Transverse colon (tissue), 4 donors: ENCODE results near the gene MEF2B. TPM values are rescaled to one million over a fixed set of nuclear protein-coding genes. Genes with fewer than 3 reads are reported as not detected.

Experiments used
- DNase-seq: peaks from one replicate; pipeline ENCODE4 v3.0.0-alpha.2; 2019
- H3K27ac ChIP-seq, 4 donors: fragments of 200-600 bp; sonication (generic); 2 replicates each; pipeline ENCODE4 v1.5.1; 2016 to 2018; ENCODE audit warnings: inconsistent platforms in 4 of 4
- H3K27me3 ChIP-seq: fragments of 200-600 bp; sonication (generic); 2 replicates; pipeline ENCODE4 v1.5.1; 2017; ENCODE audit warnings: inconsistent platforms
- H3K36me3 ChIP-seq, 4 donors: fragments of 200-600 bp; sonication (generic); 2 replicates each; pipeline ENCODE4 v1.5.1; 2017 to 2019; ENCODE audit warnings: inconsistent platforms in 4 of 4
- H3K4me1 ChIP-seq, 4 donors: fragments of 200-600 bp; sonication (generic); 2 replicates each; pipeline ENCODE4 v1.5.1; 2017 to 2020; ENCODE audit warnings: inconsistent platforms in 4 of 4
- H3K4me3 ChIP-seq, 4 donors: fragments of 200-600 bp; sonication (generic); 1 replicate in 1 of 4; 2 replicates in 3 of 4; pipeline versions ENCODE4 v1.5.1 to v1.6.1; 2017 to 2019; ENCODE audit warnings: inconsistent platforms in 4 of 4
- H3K9me3 ChIP-seq, 2 donors: fragments of 200-600 bp; sonication (generic); 2 replicates each; pipeline ENCODE4 v1.5.1; 2017 to 2019; ENCODE audit warnings: inconsistent platforms in 2 of 2
- CTCF ChIP-seq, 5 experiments: fragments of 200-600 bp in 3 of 5; fragments of 450-650 bp in 2 of 5; sonication (generic) in 3 of 5; IDR thresholded peaks; 1 replicate in 2 of 5; 2 replicates in 3 of 5; pipeline ENCODE4 v1.5.1; 2016 to 2017; ENCODE audit warnings: antibody characterized with exemption in 5 of 5, inconsistent platforms in 3 of 5, mild to moderate bottlenecking in 2 of 5, moderate library complexity in 1 of 5
- EP300 ChIP-seq: sonication (generic); formaldehyde crosslinking; IDR thresholded peaks from one replicate; pipeline ENCODE4 v1.6.1; 2017; ENCODE audit warnings: antibody characterized with exemption, low read depth
- POLR2A ChIP-seq: fragments of 450-650 bp; IDR thresholded peaks from one replicate; pipeline ENCODE4 v1.6.1; 2016; ENCODE audit warnings: antibody characterized with exemption, mild to moderate bottlenecking, moderate library complexity
- POLR2AphosphoS5 ChIP-seq, 3 donors: sonication (generic); formaldehyde crosslinking; IDR thresholded peaks; one replicate each; pipeline ENCODE4 v1.6.1; 2016; ENCODE audit warnings: antibody characterized with exemption in 3 of 3
- WGBS, 2 donors: methylation state at CpG; one replicate each; pipeline ENCODE4 v1.1.5; 2018; ENCODE audit warnings: low coverage in 1 of 2; 5-methylcytosine and 5-hydroxymethylcytosine counted together
- in situ Hi-C, 4 donors: fragments of 200-750 bp; cut with MboI; loops; one replicate each; pipeline versions ENCODE4 v1.15.0 to v1.15.1; 2017; ENCODE audit warnings: low sequenced_read_pairs in 3 of 4, low pct_ligation_motif_present in 1 of 4, low pct_unique_long_range_greater_than_20kb in 1 of 4
- intact Hi-C: fragments of 100-400 bp; cut with DNase I; formaldehyde crosslinking; loops from one replicate; pipeline ENCODE4 v1.15.1; 2023; ENCODE audit warnings: low total_unique reads
- total RNA-seq, 4 donors: library from RNA; depleted of rRNA; stranded (reverse); fragments of >200 nt; gene quantifications; one replicate each; pipeline ENCODE4 v1.1.0, GENCODE V29; 2016

The MEF2B gene
- total RNA-seq, 4 donors from 2014 or later = 0.95 TPM; not detected in 3

- in situ Hi-C loops = no loop called here
- TF ChIP-seq POLR2A = no peak
- TF ChIP-seq EP300 = no peak
- TF ChIP-seq POLR2AphosphoS5 (IDR thresholded peaks at IDR 0.05) = no peak
- no peak for TF ChIP-seq CTCF (IDR thresholded peaks at IDR 0.05)
- Histone ChIP-seq H3K4me3 (no peak overlapping the region), H3K27ac (no peak overlapping the region), H3K9me3 (peaks cover 0 to 8% of the 10 kb centered on the region in 2 donors), H3K27me3 (no peaks in the 10 kb centered on the region), H3K36me3 (peaks cover 0 to 9% (median 0%) of the 10 kb centered on the region in 4 donors), H3K4me1 (no peaks in the 10 kb centered on the region)
- intact Hi-C loops = no loop called here
- no peak for DNase-seq
- 92 to 95% methylated on average over 5 to 6 of the region's 6 CpGs for WGBS, 2 donors
These were observed 44.0 kb downstream of the MEF2B start for GRCh38 chr19:19126102-19126501.

- H3K9me3 ChIP-seq = peaks cover 0 to 8% of the 10 kb centered on the region in 2 donors
- no peaks in the 10 kb centered on the region for H3K4me1 ChIP-seq
- intact Hi-C loops = no loop called here
- no peaks in the 10 kb centered on the region for H3K27me3 ChIP-seq
- no peak for TF ChIP-seq CTCF (IDR thresholded peaks at IDR 0.05)
- no peak for TF ChIP-seq POLR2A
- H3K4me3 ChIP-seq = no peak overlapping the region
- DNase-seq = no peak
- H3K27ac ChIP-seq = no peak overlapping the region
- peaks cover 0 to 9% (median 0%) of the 10 kb centered on the region in 4 donors for H3K36me3 ChIP-seq
- in situ Hi-C loops = no loop called here
These were observed 46.7 kb downstream of the MEF2B start for GRCh38 chr19:19123386-19123785.

DNA sequence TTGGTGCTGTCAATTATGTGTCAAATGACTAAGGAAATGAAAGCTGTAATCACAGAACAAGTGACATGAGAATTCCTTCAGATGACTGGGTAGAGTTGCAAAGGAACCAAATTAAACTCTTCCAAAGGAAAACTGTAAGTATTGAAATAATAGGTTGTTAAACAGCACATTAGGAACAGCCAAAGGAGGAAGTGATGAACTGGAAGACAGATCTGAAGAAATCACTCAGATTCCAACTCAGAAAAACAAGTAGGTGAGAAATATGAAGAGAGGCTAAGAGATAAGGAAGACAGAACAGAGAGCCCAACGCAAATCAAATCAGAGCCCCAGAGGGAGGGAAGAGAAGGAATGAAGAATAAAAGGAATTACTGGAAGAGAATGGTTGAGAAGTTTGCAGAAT is 47.2 kb downstream of the MEF2B start:
- no peak overlapping the region for H3K4me3 ChIP-seq
- no peaks in the 10 kb centered on the region for H3K27me3 ChIP-seq
- no peaks in the 10 kb centered on the region for H3K4me1 ChIP-seq
- TF ChIP-seq EP300 (no peak), POLR2A (no peak), POLR2AphosphoS5 (IDR thresholded peaks at IDR 0.05) (no peak), CTCF (IDR thresholded peaks at IDR 0.05) (no peak)
- intact Hi-C loops = no loop called here
- H3K27ac ChIP-seq = no peak overlapping the region
- WGBS, 2 donors = 100% methylated on average over 1 of the region's 1 CpG
- no peak for DNase-seq
- H3K36me3 ChIP-seq = peaks cover 0 to 9% (median 0%) of the 10 kb centered on the region in 4 donors
- peaks cover 0 to 8% of the 10 kb centered on the region in 2 donors for H3K9me3 ChIP-seq
- in situ Hi-C loops = no loop called here

GRCh38 chr19:19121371-19121770 is 48.7 kb downstream of the MEF2B start:
- no peak for DNase-seq
- no peak overlapping the region for H3K4me3 ChIP-seq
- WGBS, 2 donors = 91% methylated on average over 10 of the region's 10 CpGs; no CpG with 5 or more reads in 1 of the 2 donors
- H3K36me3 ChIP-seq = peaks cover 0 to 9% (median 0%) of the 10 kb centered on the region in 4 donors
- peak overlapping the region in 1 of 4 donors; percentile 16 for H3K27ac ChIP-seq
- no peaks in the 10 kb centered on the region for H3K4me1 ChIP-seq
- H3K27me3 ChIP-seq = no peaks in the 10 kb centered on the region
- in situ Hi-C loops = no loop called here
- peaks cover 0 to 8% of the 10 kb centered on the region in 2 donors for H3K9me3 ChIP-seq
- TF ChIP-seq CTCF (IDR thresholded peaks at IDR 0.05) = no peak
- TF ChIP-seq EP300 = no peak
- no peak for TF ChIP-seq POLR2A
- no peak for TF ChIP-seq POLR2AphosphoS5 (IDR thresholded peaks at IDR 0.05)
- intact Hi-C loops = no loop called here
